ENCODE measurements around the gene STON1. TPM values are rescaled to one million over a fixed set of nuclear protein-coding genes. Genes with fewer than 3 reads are reported as not detected.

The STON1 gene
- total and polyA plus RNA-seq, 12 donors, result 4.6 to 51.1 (median 13.4) TPM

GRCh38 chr2:48624696-48625095 lies 94.7 kb downstream of the STON1 start:
- Histone ChIP-seq H3K4me1 (replicated peaks in 1 of 2) (no peaks in the 10 kb centered on the region), H3K4me3 (no peak overlapping the region), H3K9me3 (replicated peaks in 1 of 3) (no peaks in the 10 kb centered on the region), H3K27me3 (no peaks in the 10 kb centered on the region), H3K27ac (no peak overlapping the region), H3K36me3 (replicated peaks in 1 of 2) (no peaks in the 10 kb centered on the region)
- WGBS, 4 donors, result 86 to 89% (median 87%) methylated on average over 2 of the region's 2 CpGs
- intact Hi-C loops (cut with DNase I), result no loop called here
- DNase-seq, result no peak
- TF ChIP-seq, protein P1, sequence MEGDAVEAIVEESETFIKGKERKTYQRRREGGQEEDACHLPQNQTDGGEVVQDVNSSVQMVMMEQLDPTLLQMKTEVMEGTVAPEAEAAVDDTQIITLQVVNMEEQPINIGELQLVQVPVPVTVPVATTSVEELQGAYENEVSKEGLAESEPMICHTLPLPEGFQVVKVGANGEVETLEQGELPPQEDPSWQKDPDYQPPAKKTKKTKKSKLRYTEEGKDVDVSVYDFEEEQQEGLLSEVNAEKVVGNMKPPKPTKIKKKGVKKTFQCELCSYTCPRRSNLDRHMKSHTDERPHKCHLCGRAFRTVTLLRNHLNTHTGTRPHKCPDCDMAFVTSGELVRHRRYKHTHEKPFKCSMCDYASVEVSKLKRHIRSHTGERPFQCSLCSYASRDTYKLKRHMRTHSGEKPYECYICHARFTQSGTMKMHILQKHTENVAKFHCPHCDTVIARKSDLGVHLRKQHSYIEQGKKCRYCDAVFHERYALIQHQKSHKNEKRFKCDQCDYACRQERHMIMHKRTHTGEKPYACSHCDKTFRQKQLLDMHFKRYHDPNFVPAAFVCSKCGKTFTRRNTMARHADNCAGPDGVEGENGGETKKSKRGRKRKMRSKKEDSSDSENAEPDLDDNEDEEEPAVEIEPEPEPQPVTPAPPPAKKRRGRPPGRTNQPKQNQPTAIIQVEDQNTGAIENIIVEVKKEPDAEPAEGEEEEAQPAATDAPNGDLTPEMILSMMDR (IDR thresholded peaks at IDR 0.05), result no peak
- TF ChIP-seq POLR2A (IDR thresholded peaks at IDR 0.05), result no peak

DNA sequence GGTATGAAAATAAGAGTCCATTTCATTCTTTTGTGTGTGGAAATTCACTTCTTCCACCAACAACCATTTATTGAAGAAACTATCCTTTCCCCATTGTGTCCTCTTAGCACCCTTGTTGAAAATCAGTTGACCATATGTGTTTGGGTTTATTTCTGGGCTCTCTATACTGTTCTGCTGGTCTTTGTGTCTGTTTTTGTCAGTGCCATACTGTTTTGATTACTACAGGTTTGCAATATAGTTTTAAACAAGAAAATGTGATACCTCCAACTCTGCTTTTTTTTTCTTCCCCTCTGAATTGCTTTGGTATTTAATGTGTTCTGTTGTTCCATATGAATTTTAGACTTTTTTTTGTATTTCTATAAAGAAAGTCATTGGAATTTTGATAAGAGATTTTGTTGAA lies 96.1 kb downstream of the STON1 start:
- no peak overlapping the region for H3K4me3 ChIP-seq
- TF ChIP-seq, protein P1 (IDR thresholded peaks at IDR 0.05), result no peak
- no peak for TF ChIP-seq POLR2A (IDR thresholded peaks at IDR 0.05)
- DNase-seq, result no peak
- H3K27ac ChIP-seq, result no peak overlapping the region
- intact Hi-C loops (cut with DNase I), result no loop called here
- no peaks in the 10 kb centered on the region for H3K9me3 ChIP-seq (replicated peaks in 1 of 3)
- no peaks in the 10 kb centered on the region for H3K4me1 ChIP-seq (replicated peaks in 1 of 2)
- H3K36me3 ChIP-seq (replicated peaks in 1 of 2), result no peaks in the 10 kb centered on the region
- H3K27me3 ChIP-seq, result no peaks in the 10 kb centered on the region

GRCh38 chr2:48633143-48633542 lies 103.2 kb downstream of the STON1 start:
- TF ChIP-seq, protein P1 (IDR thresholded peaks at IDR 0.05), result no peak
- TF ChIP-seq POLR2A (IDR thresholded peaks at IDR 0.05), result no peak
- H3K27me3 ChIP-seq, result no peaks in the 10 kb centered on the region
- 73 to 86% (median 78%) methylated on average over 5 of the region's 5 CpGs for whole genome bisulfite sequencing, 4 donors
- DNase-seq, result no peak
- H3K4me3 ChIP-seq, result no peak overlapping the region
- H3K4me1 ChIP-seq (replicated peaks in 1 of 2), result no peaks in the 10 kb centered on the region
- H3K36me3 ChIP-seq (replicated peaks in 1 of 2), result no peaks in the 10 kb centered on the region
- no peaks in the 10 kb centered on the region for H3K9me3 ChIP-seq (replicated peaks in 1 of 3)
- intact Hi-C loops (cut with DNase I), result no loop called here
- H3K27ac ChIP-seq, result no peak overlapping the region

DNA sequence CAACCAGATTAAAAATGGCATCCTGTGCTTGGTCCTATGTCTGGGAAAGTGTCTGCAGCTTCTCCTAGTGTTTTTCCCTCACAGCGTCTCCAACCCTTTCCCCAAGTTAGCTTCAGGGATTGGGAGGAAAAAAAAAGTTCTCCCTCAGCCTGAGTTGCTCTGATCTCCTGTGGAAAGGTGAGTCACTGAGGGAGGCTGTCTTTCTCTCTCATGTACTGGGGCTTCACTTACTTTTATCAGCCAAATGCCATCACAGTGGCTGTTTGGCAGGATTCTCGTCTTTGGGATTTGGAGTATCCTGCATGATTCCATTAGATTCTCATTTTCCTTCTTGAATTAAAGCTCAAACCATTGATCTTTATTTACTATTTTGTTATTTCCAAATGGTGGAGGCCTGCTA lies 105.8 kb downstream of the STON1 start:
- H3K4me1 ChIP-seq (replicated peaks in 1 of 2), result no peaks in the 10 kb centered on the region
- no peak overlapping the region for H3K27ac ChIP-seq
- no peaks in the 10 kb centered on the region for H3K27me3 ChIP-seq
- intact Hi-C loops (cut with DNase I), result no loop called here
- 58 to 72% (median 64%) methylated on average over 2 of the region's 2 CpGs for WGBS, 4 donors
- H3K9me3 ChIP-seq (replicated peaks in 1 of 3), result no peaks in the 10 kb centered on the region
- no peak for DNase-seq
- TF ChIP-seq, protein P1 (IDR thresholded peaks at IDR 0.05), result no peak
- TF ChIP-seq POLR2A (IDR thresholded peaks at IDR 0.05), result no peak
- H3K4me3 ChIP-seq, result no peak overlapping the region
- H3K36me3 ChIP-seq (replicated peaks in 1 of 2), result no peaks in the 10 kb centered on the region
